DND-41 (cell line): ENCODE measurements around the gene NOS1AP.

Experiments
- ATAC-seq: fragments of 200-7000 bp; cut with Tn5 transposase; 3 replicates; pipeline ENCODE4 v1.9.1; 2021; ENCODE audit warnings: low read depth; ENCODE audit not compliant: insufficient read depth
- DNase-seq: peaks from one replicate; pipeline ENCODE4 v3.0.0-alpha.2; 2020
- H2AFZ ChIP-seq: 2 replicates; pipeline ENCODE4 v1.6.0; 2012; ENCODE audit warnings: low read depth, low read length
- H3K27ac ChIP-seq: 2 replicates; pipeline ENCODE4 v1.5.1; 2012; ENCODE audit warnings: low read length, inconsistent platforms
- H3K27me3 ChIP-seq: fragments of 200-600 bp; sonication (generic); 2 replicates; pipeline ENCODE4 v1.6.0; 2012; ENCODE audit warnings: low read length, mild to moderate bottlenecking, inconsistent platforms; ENCODE audit not compliant: insufficient read depth, poor library complexity
- H3K36me3 ChIP-seq: 2 replicates; pipeline ENCODE4 v1.5.1; 2012; ENCODE audit warnings: low read length, inconsistent platforms; ENCODE audit not compliant: insufficient read depth
- H3K4me1 ChIP-seq: 2 replicates; pipeline ENCODE4 v1.5.1; 2012; ENCODE audit warnings: mild to moderate bottlenecking, low read length; ENCODE audit not compliant: insufficient read depth
- H3K4me2 ChIP-seq: 2 replicates; pipeline ENCODE4 v1.6.0; 2012; ENCODE audit warnings: mild to moderate bottlenecking, moderate library complexity, low read length, inconsistent platforms; ENCODE audit not compliant: insufficient read depth
- H3K4me3 ChIP-seq, 2 experiments: fragments of 200-600 bp in 1 of 2; shearing (Covaris generic) in 1 of 2; 2 replicates each; pipeline ENCODE4 v1.5.1; 2012 to 2016; ENCODE audit warnings: inconsistent platforms in 2 of 2, low read length in 2 of 2, mild to moderate bottlenecking in 2 of 2, low read depth in 1 of 2, moderate library complexity in 1 of 2
- H3K79me2 ChIP-seq: 2 replicates; pipeline ENCODE4 v1.6.0; 2012; ENCODE audit warnings: low read length, inconsistent platforms; ENCODE audit not compliant: insufficient read depth
- H3K9ac ChIP-seq: 2 replicates; pipeline ENCODE4 v1.6.0; 2012; ENCODE audit warnings: low read depth, mild to moderate bottlenecking, inconsistent platforms, low read length, moderate library complexity
- H3K9me3 ChIP-seq: 2 replicates; pipeline ENCODE4 v1.5.1; 2012; ENCODE audit warnings: low read length, moderate library complexity, mild to moderate bottlenecking, inconsistent platforms; ENCODE audit not compliant: insufficient read depth, severe bottlenecking
- H4K20me1 ChIP-seq: 2 replicates; pipeline ENCODE4 v1.6.0; 2012; ENCODE audit warnings: low read length; ENCODE audit not compliant: insufficient read depth
- EZH2 ChIP-seq: IDR thresholded peaks from 3 replicates; pipeline ENCODE4 v1.6.1; 2012; ENCODE audit warnings: borderline replicate concordance, low read depth, mild to moderate bottlenecking, moderate library complexity, low read length, inconsistent platforms; ENCODE audit not compliant: severe bottlenecking
- TF ChIP-seq, protein P1 (sequence below): IDR thresholded peaks from 2 replicates; pipeline ENCODE4 v1.5.1; 2012; ENCODE audit warnings: borderline replicate concordance, low read length, moderate library complexity, mild to moderate bottlenecking; ENCODE audit not compliant: poor library complexity, severe bottlenecking; ENCODE audit errors: extremely low read depth

NOS1AP gene

DNA sequence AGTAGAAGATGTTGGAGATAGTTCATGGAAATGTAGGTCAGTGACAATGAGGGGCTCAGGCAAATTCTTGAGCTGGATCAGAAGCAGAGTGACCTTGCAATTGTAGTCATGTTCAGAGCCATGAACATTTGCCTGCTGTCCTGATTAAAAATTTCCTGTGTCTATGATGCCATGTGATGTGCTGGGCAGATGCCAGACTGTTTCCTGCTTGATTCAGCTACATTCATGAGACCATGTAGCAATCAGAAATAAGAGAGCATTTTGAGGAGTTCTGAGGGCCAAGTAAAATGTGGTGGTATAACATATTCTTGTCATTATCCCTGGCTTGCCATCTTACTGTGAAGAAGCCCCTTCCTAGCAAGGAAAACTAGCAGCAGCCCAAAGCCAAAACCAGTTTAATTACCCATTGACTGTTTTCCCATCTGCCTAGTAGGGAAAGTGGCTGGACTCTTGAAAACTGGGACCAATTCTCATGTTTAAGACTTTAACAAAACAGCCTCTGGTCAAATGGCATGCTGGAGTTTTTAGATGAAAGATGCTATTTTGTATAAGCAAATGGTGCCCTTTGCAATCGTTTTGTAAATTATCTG, 118.3 kb downstream of the NOS1AP start:
- DNase-seq (no peak), ATAC-seq (no peak)
- Histone ChIP-seq H3K79me2 (no peaks in the 10 kb centered on the region), H2AFZ (no peak overlapping the region), H3K4me1 (no peaks in the 10 kb centered on the region), H3K9ac (no peak overlapping the region), H4K20me1 (no peaks in the 10 kb centered on the region), H3K4me3 (no peak overlapping the region), H3K36me3 (no peaks in the 10 kb centered on the region), H3K27ac (no peak overlapping the region), H3K4me2 (no peak overlapping the region), H3K27me3 (peaks cover 13% of the 10 kb centered on the region), H3K9me3 (no peaks in the 10 kb centered on the region)
- no peak for TF ChIP-seq EZH2
- TF ChIP-seq, protein P1, sequence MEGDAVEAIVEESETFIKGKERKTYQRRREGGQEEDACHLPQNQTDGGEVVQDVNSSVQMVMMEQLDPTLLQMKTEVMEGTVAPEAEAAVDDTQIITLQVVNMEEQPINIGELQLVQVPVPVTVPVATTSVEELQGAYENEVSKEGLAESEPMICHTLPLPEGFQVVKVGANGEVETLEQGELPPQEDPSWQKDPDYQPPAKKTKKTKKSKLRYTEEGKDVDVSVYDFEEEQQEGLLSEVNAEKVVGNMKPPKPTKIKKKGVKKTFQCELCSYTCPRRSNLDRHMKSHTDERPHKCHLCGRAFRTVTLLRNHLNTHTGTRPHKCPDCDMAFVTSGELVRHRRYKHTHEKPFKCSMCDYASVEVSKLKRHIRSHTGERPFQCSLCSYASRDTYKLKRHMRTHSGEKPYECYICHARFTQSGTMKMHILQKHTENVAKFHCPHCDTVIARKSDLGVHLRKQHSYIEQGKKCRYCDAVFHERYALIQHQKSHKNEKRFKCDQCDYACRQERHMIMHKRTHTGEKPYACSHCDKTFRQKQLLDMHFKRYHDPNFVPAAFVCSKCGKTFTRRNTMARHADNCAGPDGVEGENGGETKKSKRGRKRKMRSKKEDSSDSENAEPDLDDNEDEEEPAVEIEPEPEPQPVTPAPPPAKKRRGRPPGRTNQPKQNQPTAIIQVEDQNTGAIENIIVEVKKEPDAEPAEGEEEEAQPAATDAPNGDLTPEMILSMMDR, result no peak

DNA sequence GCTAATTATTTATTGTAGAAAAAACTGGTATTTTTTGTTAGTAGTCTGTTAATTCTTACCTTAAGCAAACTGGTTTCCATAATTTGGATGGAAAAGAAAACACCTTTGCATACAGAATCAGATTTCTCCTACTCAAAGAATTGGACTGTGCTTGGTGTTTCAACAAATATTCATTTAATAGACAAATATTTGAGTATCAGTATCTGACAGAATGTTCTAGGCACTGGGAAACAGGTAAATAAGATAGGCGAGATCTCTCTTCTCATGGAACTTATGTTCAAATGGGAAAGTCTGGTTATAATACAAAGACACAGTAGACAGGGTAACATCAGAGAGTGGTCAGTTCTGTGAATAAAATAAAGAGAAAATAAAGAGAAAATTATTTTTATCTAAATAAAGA, 119.9 kb downstream of the NOS1AP start:
- Histone ChIP-seq H3K4me1 (no peaks in the 10 kb centered on the region), H3K9ac (no peak overlapping the region), H3K36me3 (no peaks in the 10 kb centered on the region), H2AFZ (no peak overlapping the region), H3K4me2 (no peak overlapping the region), H3K27me3 (peaks cover 26% of the 10 kb centered on the region), H3K27ac (no peak overlapping the region), H3K9me3 (no peaks in the 10 kb centered on the region), H4K20me1 (no peaks in the 10 kb centered on the region), H3K79me2 (no peaks in the 10 kb centered on the region), H3K4me3 (no peak overlapping the region)
- DNase-seq (no peak), ATAC-seq (no peak)
- TF ChIP-seq, protein P1, result no peak
- no peak for TF ChIP-seq EZH2

DNA sequence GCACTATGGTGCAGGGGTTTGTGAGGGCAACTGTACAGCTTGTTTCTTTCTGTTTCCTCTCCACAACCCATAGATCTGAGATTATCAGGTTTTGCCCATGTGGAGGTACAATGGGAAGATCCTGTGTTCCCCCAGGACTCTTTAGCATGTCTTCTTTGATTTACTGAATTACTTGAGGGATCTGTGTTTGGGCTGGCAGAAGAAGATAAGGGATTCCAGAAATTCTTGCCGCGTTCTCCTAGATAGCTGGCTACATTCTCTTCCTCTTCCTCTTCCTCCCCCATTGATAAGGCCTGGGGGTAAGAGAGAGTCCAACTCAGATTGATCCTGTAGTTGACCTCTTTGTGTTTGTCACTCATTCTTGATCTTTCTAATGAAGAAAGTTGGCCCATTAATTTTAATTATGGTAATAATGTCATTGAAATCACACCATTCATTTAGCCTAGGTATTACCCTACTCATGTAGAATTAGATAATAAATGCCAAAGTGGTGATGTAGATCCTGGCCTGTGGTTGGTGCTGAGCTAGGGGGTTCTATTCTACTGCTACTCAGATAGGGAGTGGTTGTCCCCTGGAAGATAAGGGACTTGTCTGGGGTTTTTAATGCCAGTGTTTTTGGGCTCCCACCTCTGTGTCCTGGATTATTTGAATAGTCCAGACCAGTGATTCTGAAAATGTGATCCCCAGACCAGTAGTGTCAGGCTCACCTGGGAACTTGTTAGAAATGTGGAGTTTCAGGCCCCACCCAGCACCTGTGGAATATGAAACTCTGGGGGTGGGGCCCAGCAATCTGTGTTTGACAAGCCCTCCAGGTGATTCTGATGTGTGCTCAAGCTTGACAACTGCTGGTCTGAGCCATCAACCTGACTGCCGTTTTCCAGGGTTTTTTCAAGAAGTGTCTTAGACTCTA, 122.2 kb downstream of the NOS1AP start:
- Histone ChIP-seq H3K27me3 (peaks cover 27% of the 10 kb centered on the region), H3K4me2 (no peak overlapping the region), H3K4me3 (no peak overlapping the region), H3K9me3 (no peaks in the 10 kb centered on the region), H3K79me2 (no peaks in the 10 kb centered on the region), H3K4me1 (no peaks in the 10 kb centered on the region), H2AFZ (no peak overlapping the region), H3K36me3 (no peaks in the 10 kb centered on the region), H3K27ac (no peak overlapping the region), H4K20me1 (no peaks in the 10 kb centered on the region), H3K9ac (no peak overlapping the region)
- DNase-seq (no peak), ATAC-seq (no peak)
- TF ChIP-seq, protein P1, result no peak
- TF ChIP-seq EZH2, result no peak
